Measurements from ENCODE around the gene GPS1. TPM values are rescaled to one million over a fixed set of nuclear protein-coding genes. Genes with fewer than 3 reads are reported as not detected.

GPS1 gene
- total and polyA plus RNA-seq, 9 of the 15 experiments (the other 6 are each of a cell fraction or from before 2014, with no cell fraction given) = 3.1 to 167 (median 69.9) TPM

- CTCF ChIA-PET (ENCODE audit: low intra/inter-chr PET ratio) = interaction anchor here (6.6 kb wide), 1 partner anchor 58 kb away, joined by 103 read pairs; the partner anchor contains the start of gene NOTUM
- no TSS peak for BruUV-seq (replicated peaks)
- FAIRE-seq (no peak), DNase-seq (ENCODE audit: extremely low read depth in 1 of 4, low spot score in 3 of 4) (peak in 1 of 4 experiments; percentile 35), ATAC-seq (no peak)
- 64% methylated on average over 7 of the region's 13 CpGs for WGBS (ENCODE audit: insufficient coverage, low coverage, missing lambda C conversion rate)
- in situ Hi-C loops (cut with MboI) = no loop called here
- Histone ChIP-seq H3K4me3 (no peak overlapping the region), H3K27ac (ENCODE audit: extremely low read depth, low read depth, low read length) (no peak overlapping the region), H3K9me1 (ENCODE audit: control insufficient read depth, insufficient read depth, low read length) (no peaks in the 10 kb centered on the region), H3K27me3 (ENCODE audit: control insufficient read depth in 2 of 2, insufficient read depth in 2 of 2, low read length in 2 of 2) (no peaks in the 10 kb centered on the region), H3K9me3 (replicated peaks; ENCODE audit: control insufficient read depth, insufficient read depth, low read depth, low read length) (no peaks in the 10 kb centered on the region), H3K4me2 (ENCODE audit: insufficient read depth, low read length) (no peak overlapping the region), H4K20me1 (replicated peaks; ENCODE audit: control insufficient read depth, insufficient read depth, low read length) (peaks cover 17% of the 10 kb centered on the region), H3K4me1 (replicated peaks in 1 of 2; ENCODE audit: control insufficient read depth in 2 of 2, insufficient read depth in 2 of 2, low read length in 2 of 2) (peaks cover 14 to 94% of the 10 kb centered on the region in 2 experiments; a peak in 4 of 5 replicates), H2AFZ (ENCODE audit: low read depth, low read length) (no peak overlapping the region), H3K36me3 (ENCODE audit: control insufficient read depth, insufficient read depth, low read length) (peaks cover 30% of the 10 kb centered on the region; the same call in 1 of the 3 replicates), H3K9ac (ENCODE audit: insufficient read depth in 1 of 2, low read depth in 2 of 2, low read length in 2 of 2) (peak overlapping the region in 1 of 2 experiments; percentile 55; a peak in 2 of 4 replicates), H3K79me2 (ENCODE audit: control insufficient read depth, insufficient read depth, low read length) (peaks cover 27% of the 10 kb centered on the region)
- POLR2A ChIA-PET = interaction anchor here (0.6 to 1.0 kb wide), 3 partner anchors 9 to 46 kb away, joined by 3 to 6 read pairs (median 3); no protein-coding TSS in a partner anchor
- intact Hi-C loops (cut with micrococcal nuclease) = no loop called here
- TF ChIP-seq CBX5 (IDR thresholded peaks at IDR 0.05; ENCODE audit: borderline replicate concordance, low read depth) = no peak
- peak; percentile 55 for TF ChIP-seq POLR2G (IDR thresholded peaks at IDR 0.05; ENCODE audit: low read depth, low read length)
Observed at GRCh38 chr17:82017612-82018151, 34.0 kb upstream of the GPS1 start.

- H2AFZ ChIP-seq (ENCODE audit: low read depth, low read length) = no peak overlapping the region
- no peak for TF ChIP-seq ZNF407 (IDR thresholded peaks at IDR 0.05; ENCODE audit: low read depth)
- TF ChIP-seq ZNF780A (CRISPR knock-in tag; IDR thresholded peaks at IDR 0.05) = no peak
- TF ChIP-seq POLR2A (conservative IDR thresholded peaks at IDR 0.05) = peak; percentile 57; the same call in 1 of the 2 replicates
Observed at GRCh38 chr17:82018152-82018988, 33.3 kb upstream of the GPS1 start.

More at GRCh38 chr17:82018152-82018988, 33.3 kb upstream of the GPS1 start:
- peaks cover 29% of the 10 kb centered on the region for H3K79me2 ChIP-seq (ENCODE audit: control insufficient read depth, insufficient read depth, low read length)
- FAIRE-seq = no peak
- WGBS (ENCODE audit: insufficient coverage, low coverage, missing lambda C conversion rate) = 78% methylated on average over 19 of the region's 19 CpGs
- no peaks in the 10 kb centered on the region for H3K9me1 ChIP-seq (ENCODE audit: control insufficient read depth, insufficient read depth, low read length)
- intact Hi-C loops (cut with micrococcal nuclease) (no loop called here), in situ Hi-C loops (cut with MboI) (no loop called here)
- no peaks in the 10 kb centered on the region for H3K9me3 ChIP-seq (replicated peaks; ENCODE audit: control insufficient read depth, insufficient read depth, low read depth, low read length)
- no peak for ATAC-seq
- ChIA-PET POLR2A (interaction anchor here (0.6 to 1.0 kb wide), 3 partner anchors 8 to 46 kb away, joined by 3 to 6 read pairs (median 3); no protein-coding TSS in a partner anchor), CTCF (ENCODE audit: low intra/inter-chr PET ratio) (interaction anchor here (6.6 kb wide), 1 partner anchor 59 kb away, joined by 103 read pairs; the partner anchor contains the start of gene NOTUM)
- H4K20me1 ChIP-seq (replicated peaks; ENCODE audit: control insufficient read depth, insufficient read depth, low read length) = peaks cover 17% of the 10 kb centered on the region
- H3K9ac ChIP-seq (ENCODE audit: insufficient read depth in 1 of 2, low read depth in 2 of 2, low read length in 2 of 2) = peak overlapping the region in 1 of 2 experiments; percentile 5; a peak in 1 of 4 replicates
- H3K4me3 ChIP-seq = no peak overlapping the region
- no peak overlapping the region for H3K4me2 ChIP-seq (ENCODE audit: insufficient read depth, low read length)
- BruUV-seq (replicated peaks) = no TSS peak
- H3K4me1 ChIP-seq (replicated peaks in 1 of 2; ENCODE audit: control insufficient read depth in 2 of 2, insufficient read depth in 2 of 2, low read length in 2 of 2) = peaks cover 14 to 90% of the 10 kb centered on the region in 2 experiments; a peak in 4 of 5 replicates
- no peaks in the 10 kb centered on the region for H3K27me3 ChIP-seq (ENCODE audit: control insufficient read depth in 2 of 2, insufficient read depth in 2 of 2, low read length in 2 of 2)
- peaks cover 30% of the 10 kb centered on the region; the same call in 1 of the 3 replicates for H3K36me3 ChIP-seq (ENCODE audit: control insufficient read depth, insufficient read depth, low read length)
- H3K27ac ChIP-seq (ENCODE audit: extremely low read depth, low read depth, low read length) = no peak overlapping the region
- DNase-seq (ENCODE audit: extremely low read depth in 1 of 4, low spot score in 3 of 4) = peak in 1 of 4 experiments; percentile 25

Data from K562 (cell line).